Calu3 (cell line): ENCODE results near the gene B4GALT5. TPM values are rescaled to one million over a fixed set of nuclear protein-coding genes. Genes with fewer than 3 reads are reported as not detected.
A peak's percentile ranks its signal among the peaks of the same experiment; 100 is the strongest.
"Not testable (repeated sequence)": the region's sequence is repeated elsewhere in the genome, so short reads cannot be mapped to it uniquely, and the experiment has no call there.

ENCODE experiments used
- BruUV-seq: library from RNA; stranded (reverse); fragments of 400-500 nt; replicated peaks from 2 replicates; lab custom pipeline; 2021; lab: Mats Ljungman, UMichigan
- CTCF ChIA-PET: fragments of 300-600 bp; sonication (Branson Sonifier 250); formaldehyde crosslinking; loops from one replicate; lab custom pipeline; 2022; ENCODE audit warnings: antibody characterized with exemption; lab: Charles Lee
- DNase-seq: peaks from one replicate; pipeline ENCODE4 v3.0.0; 2022
- H3K27ac Mint-ChIP-seq: one replicate; pipeline ENCODE4 v1.8.0; 2022; ENCODE audit warnings: mixed read lengths; ENCODE audit not compliant: unreplicated experiment
- H3K27me3 Mint-ChIP-seq: one replicate; pipeline ENCODE4 v1.8.0; 2022; ENCODE audit warnings: mixed read lengths; ENCODE audit not compliant: unreplicated experiment
- H3K36me3 Mint-ChIP-seq: one replicate; pipeline ENCODE4 v1.8.0; 2022; ENCODE audit warnings: mild to moderate bottlenecking, moderate library complexity, mixed read lengths; ENCODE audit not compliant: insufficient read depth, unreplicated experiment
- H3K4me1 Mint-ChIP-seq: one replicate; pipeline ENCODE4 v1.8.0; 2022; ENCODE audit warnings: mild to moderate bottlenecking, low read depth, mixed read lengths; ENCODE audit not compliant: unreplicated experiment
- H3K4me3 Mint-ChIP-seq: one replicate; pipeline ENCODE4 v1.8.0; 2022; ENCODE audit warnings: mild to moderate bottlenecking, low read depth, moderate library complexity, mixed read lengths; ENCODE audit not compliant: unreplicated experiment
- H3K9me3 Mint-ChIP-seq: one replicate; pipeline ENCODE4 v1.8.0; 2022; ENCODE audit warnings: low read depth, mixed read lengths; ENCODE audit not compliant: unreplicated experiment
- CTCF ChIP-seq: fragments of 200-600 bp; IDR thresholded peaks from one replicate; pipeline ENCODE4 v1.8.0; 2022; ENCODE audit warnings: antibody characterized with exemption; ENCODE audit not compliant: unreplicated experiment
- intact Hi-C: fragments of 100-400 bp; cut with micrococcal nuclease; formaldehyde crosslinking; loops from one replicate; pipeline ENCODE4 v1.10.0; 2022; ENCODE audit not compliant: unreplicated experiment
- total RNA-seq: library from RNA; stranded (reverse); gene quantifications from 2 replicates; pipeline ENCODE4 v1.2.3, GENCODE V29; 2022

The B4GALT5 gene
- total RNA-seq, 1 experiment from 2014 or later, result 117 TPM

- peaks cover 52% of the 10 kb centered on the region for H3K4me1 Mint-ChIP-seq
- no peaks in the 10 kb centered on the region for H3K9me3 Mint-ChIP-seq
- no peak for TF ChIP-seq CTCF
- no peak overlapping the region for H3K4me3 Mint-ChIP-seq
- H3K36me3 Mint-ChIP-seq, result peaks cover 10% of the 10 kb centered on the region
- CTCF ChIA-PET, result interaction anchor here (2.0 kb wide), 1 partner anchor 198 kb away, joined by 6 read pairs; the partner anchor contains the start of gene SLC9A8
- BruUV-seq, result no TSS peak
- DNase-seq, result no peak
- intact Hi-C loops, result loop anchor here (5.0 kb wide), 3 partner anchors 63 to 98 kb away; partner anchors contain the start of gene B4GALT5
- no peaks in the 10 kb centered on the region for H3K27me3 Mint-ChIP-seq
- peak overlapping the region; percentile 17 for H3K27ac Mint-ChIP-seq
These were observed 99.2 kb downstream of the B4GALT5 start for GRCh38 chr20:49614338-49615050.

GRCh38 chr20:49612127-49612738, 101.4 kb downstream of the B4GALT5 start:
- H3K9me3 Mint-ChIP-seq, result no peaks in the 10 kb centered on the region
- peaks cover 63% of the 10 kb centered on the region for H3K4me1 Mint-ChIP-seq
- peak; percentile 82 for DNase-seq
- H3K27ac Mint-ChIP-seq, result peak overlapping the region; percentile 67
- CTCF ChIA-PET, result interaction anchor here (0.6 to 2.1 kb wide), 9 partner anchors 31 to 304 kb away, joined by 3 to 11 read pairs (median 4); no protein-coding TSS in a partner anchor
- intact Hi-C loops, result loop anchor here (5.0 kb wide), 3 partner anchors 65 to 100 kb away; partner anchors contain the start of gene B4GALT5
- peaks cover 10% of the 10 kb centered on the region for H3K36me3 Mint-ChIP-seq
- no peak overlapping the region for H3K4me3 Mint-ChIP-seq
- BruUV-seq, result no TSS peak
- peaks cover 11% of the 10 kb centered on the region for H3K27me3 Mint-ChIP-seq
- TF ChIP-seq CTCF, result no peak

- intact Hi-C loops, result loop anchor here (1.0 to 5.0 kb wide), 8 partner anchors 31 to 317 kb away; partner anchors contain the start of genes B4GALT5 and SLC9A8
- DNase-seq, BruUV-seq, H3K36me3 Mint-ChIP-seq, H3K9me3 Mint-ChIP-seq: not testable (repeated sequence)
- H3K27me3 Mint-ChIP-seq, result peaks cover 11% of the 10 kb centered on the region
- peaks cover 63% of the 10 kb centered on the region for H3K4me1 Mint-ChIP-seq
- CTCF ChIA-PET, result interaction anchor here (0.6 to 2.1 kb wide), 11 partner anchors 70 to 305 kb away, joined by 3 to 25 read pairs (median 4); no protein-coding TSS in a partner anchor
- H3K4me3 Mint-ChIP-seq, result peak overlapping the region; percentile 67
- peak overlapping the region; percentile 67 for H3K27ac Mint-ChIP-seq
These were observed 102.0 kb downstream of the B4GALT5 start for GRCh38 chr20:49611539-49612126.

- CTCF ChIA-PET, result interaction anchor here (0.6 to 6.1 kb wide), 21 partner anchors 56 to 320 kb away, joined by 3 to 184 read pairs (median 4); no protein-coding TSS in a partner anchor
- Mint-ChIP-seq H3K4me3 (peak overlapping the region; percentile 67), H3K36me3 (peaks cover 10% of the 10 kb centered on the region), H3K27me3 (peaks cover 11% of the 10 kb centered on the region), H3K9me3 (no peaks in the 10 kb centered on the region), H3K27ac (peak overlapping the region; percentile 67), H3K4me1 (peaks cover 58% of the 10 kb centered on the region)
- intact Hi-C loops, result loop anchor here (1.0 to 5.0 kb wide), 8 partner anchors 31 to 318 kb away; partner anchors contain the start of genes B4GALT5 and SLC9A8
- peak; percentile 98 for DNase-seq
- TF ChIP-seq CTCF, result peak; percentile 100
- BruUV-seq, result no TSS peak
These were observed 102.8 kb downstream of the B4GALT5 start for GRCh38 chr20:49610691-49611538.
